Large intestine (tissue), 1 donor: ENCODE data around the gene CDC42EP4. TPM values are rescaled to one million over a fixed set of nuclear protein-coding genes. Genes with fewer than 3 reads are reported as not detected.

Experiments used
- polyA plus RNA-seq: library from polyadenylated mRNA; unstranded; fragments of 120-200 nt; gene quantifications from one replicate; pipeline ENCODE4 v1.2.1, GENCODE V29; 2013

Gene CDC42EP4
- polyA plus RNA-seq, 1 donor: 57.5 TPM

Other genes starting within 250 kb of the CDC42EP4 start
- 46.2 TPM for gene SLC39A11, start 219.3 kb downstream of the CDC42EP4 start, polyA plus RNA-seq
- 3.5 TPM for gene SSTR2, start 147.0 kb downstream of the CDC42EP4 start, polyA plus RNA-seq
- gene COG1, start 118.9 kb downstream of the CDC42EP4 start, polyA plus RNA-seq: 36.2 TPM
- 0.21 TPM for gene CPSF4L, start 50.1 kb downstream of the CDC42EP4 start, polyA plus RNA-seq